HG03097 (cell line): Measurements from ENCODE around the gene CTXND1.

Experiments
- ATAC-seq: cut with Tn5 transposase; IDR thresholded peaks from one replicate; pipeline ENCODE4 v1.9.1; 2021; ENCODE audit not compliant: unreplicated experiment, low FRiP score

CTXND1 gene

GRCh38 chr15:80184554-80184953, 67.5 kb downstream of the CTXND1 start:
- no peak for ATAC-seq

- no peak for ATAC-seq
Observed at GRCh38 chr15:80183886-80184285, 68.1 kb downstream of the CTXND1 start.

GRCh38 chr15:80183306-80183705, 68.7 kb downstream of the CTXND1 start:
- no peak for ATAC-seq

- ATAC-seq, result no peak
Observed at GRCh38 chr15:80182611-80183261, 69.3 kb downstream of the CTXND1 start.

- ATAC-seq, result no peak
Observed at GRCh38 chr15:80180986-80181385, 71.0 kb downstream of the CTXND1 start.

GRCh38 chr15:80180468-80180867, 71.5 kb downstream of the CTXND1 start:
- no peak for ATAC-seq

- no peak for ATAC-seq
Observed at GRCh38 chr15:80179935-80180334, 72.1 kb downstream of the CTXND1 start.

GRCh38 chr15:80179025-80179759, 72.8 kb downstream of the CTXND1 start:
- no peak for ATAC-seq

GRCh38 chr15:80177156-80177555, 74.9 kb downstream of the CTXND1 start:
- no peak for ATAC-seq

- no peak for ATAC-seq
Observed at GRCh38 chr15:80176443-80176842, 75.6 kb downstream of the CTXND1 start.

GRCh38 chr15:80175436-80175835, 76.6 kb downstream of the CTXND1 start:
- no peak for ATAC-seq

- ATAC-seq, result no peak
Observed at GRCh38 chr15:80174017-80174746, 77.8 kb downstream of the CTXND1 start.

- no peak for ATAC-seq
Observed at GRCh38 chr15:80173022-80173759, 78.8 kb downstream of the CTXND1 start.

GRCh38 chr15:80172401-80172800, 79.6 kb downstream of the CTXND1 start:
- ATAC-seq, result no peak

- ATAC-seq, result no peak
Observed at GRCh38 chr15:80171787-80172186, 80.2 kb downstream of the CTXND1 start.

GRCh38 chr15:80170596-80170995, 81.4 kb downstream of the CTXND1 start:
- no peak for ATAC-seq

GRCh38 chr15:80169768-80170357, 82.2 kb downstream of the CTXND1 start:
- no peak for ATAC-seq

GRCh38 chr15:80168421-80168820, 83.6 kb downstream of the CTXND1 start:
- ATAC-seq, result no peak

- ATAC-seq, result no peak
Observed at GRCh38 chr15:80167936-80168335, 84.1 kb downstream of the CTXND1 start.

GRCh38 chr15:80163897-80164296, 88.1 kb downstream of the CTXND1 start:
- no peak for ATAC-seq

GRCh38 chr15:80163217-80163616, 88.8 kb downstream of the CTXND1 start:
- ATAC-seq, result no peak
